Lung microvascular endothelial cell (primary cell): ENCODE data around the gene HTR5A. TPM values are rescaled to one million over a fixed set of nuclear protein-coding genes. Genes with fewer than 3 reads are reported as not detected.

Experiments used
- total RNA-seq: library from RNA; depleted of rRNA; stranded (reverse); fragments of >200 nt; gene quantifications from 2 replicates; pipeline ENCODE4 v1.2.1, GENCODE V29; 2014

HTR5A gene
- total RNA-seq, 1 donor from 2014 or later, result not detected

Other genes starting within 250 kb of the HTR5A start
- gene PAXIP1, start 67.2 kb upstream of the HTR5A start, total RNA-seq, result 3.5 and 5.0 TPM in 2 replicates
- 42.1 and 66.5 TPM in 2 replicates for gene INSIG1, start 227.6 kb downstream of the HTR5A start, total RNA-seq